ENCODE results near the gene ARL4D. TPM values are rescaled to one million over a fixed set of nuclear protein-coding genes. Genes with fewer than 3 reads are reported as not detected.
"Not testable (repeated sequence)": the region's sequence is repeated elsewhere in the genome, so short reads cannot be mapped to it uniquely, and the experiment has no call there.

ARL4D gene
- total RNA-seq, 2 donors from 2014 or later, result 1.5 to 7.3 TPM

DNA sequence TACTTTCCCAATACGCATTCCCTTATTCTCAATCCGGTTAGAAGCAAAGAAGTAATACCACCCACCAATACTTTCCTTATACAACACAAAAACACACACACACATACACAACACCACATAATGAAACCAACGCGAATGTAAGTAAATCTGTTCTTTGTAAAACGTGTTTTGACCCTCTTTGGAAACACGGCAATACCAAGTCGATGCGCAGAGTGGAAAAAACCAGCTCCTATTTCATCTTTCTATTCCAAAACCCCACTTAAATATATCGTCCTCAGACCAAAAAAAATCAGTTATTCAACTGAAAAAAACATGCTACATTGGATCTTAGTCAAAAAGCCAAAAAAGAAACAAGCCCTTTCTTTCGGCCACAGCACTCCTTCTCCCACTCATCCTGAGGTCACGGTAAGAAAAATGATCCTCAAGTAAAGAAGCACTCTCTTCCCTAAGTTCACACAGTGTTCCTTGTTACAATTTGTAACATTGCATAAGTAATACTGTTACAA is 31.0 kb upstream of the ARL4D start:
- intact Hi-C loops (cut with DNase I, micrococcal nuclease), result no loop called here
- peak; percentile 27 for ATAC-seq
- DNase-seq, result peak in 1 of 2 donors; percentile 16

DNA sequence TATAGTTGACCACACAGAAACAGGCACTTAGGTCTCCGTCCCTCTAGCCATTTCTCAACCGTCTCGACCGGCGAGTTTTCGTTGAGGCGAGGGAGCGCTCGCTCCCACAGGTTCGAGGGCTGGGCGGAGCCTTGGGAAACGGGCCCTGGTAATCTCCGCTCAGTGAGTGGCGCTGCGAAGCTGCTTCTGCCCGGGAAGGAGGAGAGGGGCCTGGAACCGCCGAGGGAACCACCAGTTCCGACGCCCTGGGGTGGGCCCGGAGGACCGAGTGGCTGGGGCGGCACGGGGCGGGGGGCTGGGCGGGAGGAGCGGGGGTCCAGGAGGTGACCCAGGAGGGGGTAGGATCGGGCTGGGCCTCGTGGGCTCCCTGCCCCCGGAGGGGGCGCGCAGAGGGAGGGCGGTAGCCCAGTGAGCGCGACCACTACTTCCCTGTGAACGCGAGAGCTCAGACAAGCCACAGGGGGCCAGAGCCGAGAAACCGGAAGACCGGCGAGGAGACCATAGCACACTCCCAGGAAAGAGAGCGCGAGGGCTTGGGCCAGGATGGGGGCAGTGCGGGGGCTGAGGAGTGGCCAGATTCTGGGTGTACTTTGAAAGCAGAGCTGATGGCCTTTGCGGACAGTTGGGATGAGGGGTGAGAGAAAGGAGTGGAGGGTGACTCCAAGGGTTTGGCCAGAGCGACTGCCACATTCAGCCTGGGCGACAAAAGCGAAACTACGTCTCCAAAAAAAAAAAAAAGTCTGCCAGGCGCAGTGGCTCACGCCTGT is 29.9 kb upstream of the ARL4D start:
- intact Hi-C loops (cut with DNase I, micrococcal nuclease), result no loop called here
- peak; percentile 81 for ATAC-seq
- peak; percentile 86 to 87 for DNase-seq

DNA sequence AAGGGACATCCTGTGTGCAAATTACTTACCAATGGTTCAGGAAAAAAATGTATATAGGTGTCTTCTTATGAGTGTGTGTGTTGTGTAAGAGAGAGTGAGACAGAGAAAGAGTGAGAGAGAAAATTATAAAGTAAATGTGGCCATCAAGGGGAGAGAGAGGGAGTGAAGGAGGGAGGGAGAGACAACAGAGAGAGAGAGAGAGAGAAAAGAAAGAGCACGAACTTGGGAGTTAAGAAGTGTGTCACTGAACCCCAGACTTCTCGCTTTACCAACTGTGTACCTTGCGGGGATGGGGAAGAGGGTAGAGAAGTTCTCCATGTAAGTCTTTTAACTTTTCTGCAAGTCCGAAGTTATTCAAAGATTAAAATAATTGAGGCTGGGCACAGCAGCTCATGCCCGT is 28.8 kb upstream of the ARL4D start:
- intact Hi-C loops (cut with DNase I, micrococcal nuclease), result no loop called here
- no peak for ATAC-seq
- DNase-seq, result no peak

DNA sequence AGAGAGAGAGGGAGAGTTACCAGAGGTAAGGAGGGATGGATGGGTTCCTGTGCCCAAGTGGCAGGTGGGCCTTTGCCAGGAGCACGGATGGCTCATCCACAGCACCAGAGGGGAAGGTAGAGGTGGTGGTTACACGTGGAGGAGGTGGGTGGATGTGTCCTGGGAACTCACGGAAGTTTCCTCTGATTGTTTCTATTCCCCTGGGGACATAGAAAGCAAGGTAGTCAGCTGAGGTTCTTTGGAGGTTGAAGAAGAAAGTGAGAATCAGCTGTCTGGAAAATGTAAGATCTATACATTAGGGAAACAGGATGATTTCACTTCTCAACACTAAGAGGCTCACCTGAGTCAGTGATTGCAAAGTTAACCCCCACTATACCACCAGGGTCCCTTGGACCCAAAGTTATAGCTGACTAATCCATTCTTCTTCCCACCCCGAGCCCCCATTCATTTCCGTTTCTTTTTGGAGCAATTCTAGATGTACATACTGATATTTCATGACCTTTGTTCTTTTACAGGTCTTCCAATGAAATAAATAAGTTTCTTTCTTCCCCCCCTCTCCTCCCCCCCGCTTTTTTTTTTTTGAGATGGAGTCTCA is 27.5 kb upstream of the ARL4D start:
- no peak for ATAC-seq
- DNase-seq, result no peak
- intact Hi-C loops (cut with DNase I, micrococcal nuclease), result no loop called here

DNA sequence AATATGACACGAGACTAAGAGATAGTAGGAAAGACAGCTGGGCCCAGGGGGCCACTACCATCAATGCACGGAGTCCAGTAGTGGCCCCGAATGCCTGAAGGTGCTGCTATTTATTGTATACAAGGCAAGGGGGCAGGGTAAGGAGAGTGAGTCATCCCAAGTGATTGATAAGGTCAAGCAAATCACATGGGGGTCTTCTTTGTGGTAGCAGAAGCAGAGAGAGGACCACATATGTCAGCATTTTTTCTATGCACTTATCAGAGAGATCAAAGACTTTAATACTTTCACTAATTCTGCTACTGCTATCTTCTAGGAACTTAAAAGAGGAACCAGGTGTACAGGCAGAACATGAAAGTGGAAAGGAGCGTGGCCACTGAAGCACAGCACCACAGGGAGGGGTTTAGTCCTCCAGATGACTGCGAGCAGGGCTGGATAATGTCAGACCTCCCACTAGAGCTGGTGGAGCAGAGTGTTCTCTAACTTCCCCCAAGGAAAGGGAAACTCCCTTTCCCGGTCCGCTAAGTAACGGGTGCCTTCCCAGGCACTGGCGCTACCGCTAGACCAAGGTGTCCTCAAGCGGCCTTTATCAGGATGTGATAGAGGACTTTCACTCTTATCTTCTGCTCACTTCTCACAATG is 26.4 kb upstream of the ARL4D start:
- peak in 1 of 2 donors; percentile 72 for DNase-seq
- no peak for ATAC-seq
- intact Hi-C loops (cut with DNase I, micrococcal nuclease), result no loop called here

DNA sequence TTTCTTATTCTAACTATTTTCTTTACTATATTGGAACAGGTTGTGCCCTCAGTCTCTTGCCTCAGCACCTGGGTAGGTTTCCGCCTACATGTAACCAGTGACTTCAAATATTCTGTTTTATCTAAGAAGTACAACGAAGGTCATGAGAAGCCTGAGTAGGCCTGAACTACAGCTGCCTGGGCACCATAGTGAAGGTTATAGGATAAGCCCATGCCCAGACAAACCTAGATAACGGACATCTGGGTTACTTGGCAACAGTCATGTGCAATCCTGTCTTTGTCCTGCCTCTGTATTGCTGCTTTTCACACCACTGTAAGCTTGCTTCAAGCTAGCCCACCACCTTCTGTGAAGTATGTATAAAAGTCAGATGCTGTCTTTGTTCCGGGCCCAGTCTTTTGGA is 25.4 kb upstream of the ARL4D start:
- no peak for ATAC-seq
- intact Hi-C loops (cut with DNase I, micrococcal nuclease), result no loop called here
- DNase-seq, result no peak

DNA sequence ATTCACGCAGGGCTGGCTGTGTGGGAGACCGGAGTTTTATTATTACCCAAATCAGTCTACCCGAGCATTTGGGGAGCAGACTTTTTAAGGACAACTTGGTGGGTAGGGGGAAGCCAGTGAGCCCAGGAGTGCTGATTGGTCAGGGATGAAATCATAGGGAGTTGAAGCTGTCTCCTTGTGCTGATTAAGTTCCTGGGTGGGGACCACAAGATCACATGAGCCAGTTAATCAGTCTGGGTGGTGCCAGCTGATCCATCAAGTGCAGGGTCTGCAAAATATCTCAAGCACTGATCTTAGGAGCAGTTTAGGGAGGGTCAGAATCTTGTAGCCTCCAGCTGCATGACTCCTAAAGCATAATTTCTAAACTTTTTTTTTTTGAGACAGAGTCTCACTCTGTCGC is 22.9 kb upstream of the ARL4D start:
- intact Hi-C loops (cut with DNase I, micrococcal nuclease); DNase-seq; ATAC-seq: not testable (repeated sequence)

DNA sequence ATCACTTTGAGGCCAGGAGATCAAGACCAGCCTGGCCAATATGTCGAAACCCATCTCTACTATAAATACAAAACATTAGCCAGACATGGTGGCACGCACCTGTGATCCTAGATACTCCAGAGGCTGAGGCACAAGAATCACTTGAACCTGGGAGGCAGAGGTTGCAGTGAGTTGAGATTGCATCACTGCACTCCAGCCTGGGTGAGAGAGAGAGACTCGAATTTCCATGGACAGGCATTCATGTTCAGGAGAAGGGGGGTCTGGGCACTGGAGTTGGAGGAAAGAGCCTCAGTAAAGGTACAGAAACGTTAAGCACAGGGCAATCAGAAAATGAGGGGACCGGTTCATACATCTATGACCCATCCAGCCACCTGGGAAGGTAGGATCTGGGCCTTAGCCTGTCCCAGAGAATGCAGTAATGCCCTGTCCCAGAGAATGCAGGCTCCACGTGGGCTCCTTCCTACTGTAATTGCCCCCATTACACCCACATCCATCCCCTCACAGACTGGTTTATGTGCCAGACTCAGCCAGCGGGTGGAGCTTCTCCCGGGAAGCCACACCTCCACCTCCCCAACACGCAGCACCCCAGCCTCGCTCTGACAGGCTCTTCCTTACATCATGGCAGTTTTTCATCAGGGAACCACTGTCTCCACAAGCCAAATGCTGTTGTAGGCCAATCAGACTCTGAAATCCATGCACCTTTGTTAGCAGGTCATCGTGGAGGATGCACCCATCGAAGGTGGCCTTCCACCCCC is 21.6 kb upstream of the ARL4D start:
- DNase-seq, result no peak
- ATAC-seq, result no peak
- intact Hi-C loops (cut with DNase I, micrococcal nuclease), result no loop called here

DNA sequence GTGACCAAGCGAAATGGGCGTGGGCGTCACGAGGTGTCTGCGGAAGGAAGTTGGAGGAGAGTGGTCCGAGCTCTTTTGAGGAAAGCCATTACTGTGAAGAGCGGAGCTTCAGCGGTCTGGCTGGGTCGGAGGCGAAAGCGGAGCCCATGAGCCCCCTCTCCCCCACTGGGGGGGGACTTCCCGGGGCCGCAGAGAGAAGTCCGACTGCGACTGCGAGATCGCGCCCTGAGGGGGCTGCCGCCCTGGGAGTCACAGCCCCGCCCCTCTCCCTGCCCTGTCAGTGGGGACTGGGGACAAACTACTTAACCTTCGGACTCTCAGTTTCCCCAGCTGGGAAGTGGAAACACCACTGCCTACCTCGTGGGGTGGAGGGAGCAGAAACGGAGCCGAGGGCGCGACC is 20.0 kb upstream of the ARL4D start:
- ATAC-seq (no peak), DNase-seq (no peak)
- intact Hi-C loops (cut with DNase I, micrococcal nuclease), result no loop called here

DNA sequence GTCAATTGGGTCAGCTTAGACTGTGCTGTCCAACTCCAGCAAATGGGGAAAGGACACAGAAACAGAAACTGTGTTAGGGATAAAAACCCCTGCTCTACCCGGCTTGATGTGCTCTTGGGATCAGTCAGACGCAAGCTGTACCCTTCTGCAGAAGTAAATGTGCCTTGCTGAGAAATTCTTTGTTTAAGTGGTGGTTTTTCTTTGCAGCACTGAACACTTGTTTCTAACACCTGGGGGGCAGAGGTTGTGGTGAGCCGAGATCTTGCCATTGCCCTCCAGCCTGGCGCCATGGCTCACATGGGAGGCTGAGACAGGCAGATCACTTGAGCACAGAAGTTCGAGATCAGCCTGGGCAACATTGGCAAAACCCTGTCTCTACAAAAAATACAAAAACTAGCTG is 18.5 kb upstream of the ARL4D start:
- intact Hi-C loops (cut with DNase I, micrococcal nuclease), result no loop called here
- ATAC-seq (no peak), DNase-seq (no peak)

DNA sequence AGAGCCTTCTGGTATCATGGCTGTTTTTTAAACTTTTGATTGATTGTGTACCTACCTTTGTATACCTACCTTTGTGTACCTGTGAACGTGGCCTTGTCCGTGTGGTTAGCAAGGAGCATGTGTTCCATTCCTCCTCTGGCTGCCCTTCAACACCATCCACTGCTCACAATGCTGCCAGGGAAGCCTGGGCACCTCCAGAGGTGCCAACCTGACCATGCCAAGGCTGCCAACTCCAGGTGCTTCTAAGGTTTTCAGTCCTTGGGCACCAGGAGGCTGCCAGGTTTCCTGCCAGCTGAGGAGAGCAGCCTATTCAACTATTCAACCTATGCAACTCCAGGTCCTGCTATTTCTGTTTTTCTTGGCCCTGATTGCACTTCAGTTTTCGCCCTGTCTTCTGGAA is 17.6 kb upstream of the ARL4D start:
- ATAC-seq (no peak), DNase-seq (no peak)
- intact Hi-C loops (cut with DNase I, micrococcal nuclease), result no loop called here

DNA sequence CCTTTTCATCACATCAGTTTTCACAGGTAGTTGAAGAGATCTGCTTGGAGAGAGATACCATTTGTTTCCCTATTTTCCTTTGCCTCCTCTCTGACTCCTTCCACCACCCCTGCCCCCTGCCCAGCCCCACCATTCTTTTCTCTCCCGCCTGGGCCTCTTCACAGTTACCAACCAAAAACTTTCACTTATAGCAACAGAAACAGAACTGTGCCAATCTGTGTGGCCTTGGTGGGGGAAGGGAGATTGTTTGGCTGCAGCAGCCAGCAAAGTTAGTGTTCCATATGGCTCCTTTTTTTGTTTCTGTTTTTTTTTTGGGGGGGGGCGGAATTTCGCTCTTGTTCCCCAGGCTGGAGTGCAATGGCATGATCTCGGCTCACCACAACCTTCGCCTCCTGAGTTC is 17.2 kb upstream of the ARL4D start:
- ATAC-seq (no peak), DNase-seq (no peak)
- intact Hi-C loops (cut with DNase I, micrococcal nuclease), result no loop called here

DNA sequence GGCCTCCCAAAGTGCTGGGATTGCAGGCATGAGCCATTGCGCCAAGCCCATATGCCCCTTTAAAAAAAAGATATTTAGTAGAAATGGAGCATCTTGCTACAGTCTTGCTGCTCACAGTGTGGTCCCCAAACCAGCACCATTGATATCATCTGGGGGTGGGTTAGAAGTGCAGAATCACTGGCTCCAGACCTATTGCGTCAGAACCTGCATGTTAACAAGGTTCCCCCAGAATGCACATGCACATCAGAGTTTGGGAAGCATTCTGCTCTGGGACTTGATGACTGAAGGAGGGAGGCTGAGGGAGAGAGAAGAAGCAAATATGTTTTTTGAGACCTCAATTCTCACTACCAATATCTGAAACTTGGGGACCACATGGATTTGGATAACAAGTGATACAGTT is 16.0 kb upstream of the ARL4D start:
- no peak for DNase-seq
- intact Hi-C loops (cut with DNase I, micrococcal nuclease), result no loop called here
- ATAC-seq, result no peak

DNA sequence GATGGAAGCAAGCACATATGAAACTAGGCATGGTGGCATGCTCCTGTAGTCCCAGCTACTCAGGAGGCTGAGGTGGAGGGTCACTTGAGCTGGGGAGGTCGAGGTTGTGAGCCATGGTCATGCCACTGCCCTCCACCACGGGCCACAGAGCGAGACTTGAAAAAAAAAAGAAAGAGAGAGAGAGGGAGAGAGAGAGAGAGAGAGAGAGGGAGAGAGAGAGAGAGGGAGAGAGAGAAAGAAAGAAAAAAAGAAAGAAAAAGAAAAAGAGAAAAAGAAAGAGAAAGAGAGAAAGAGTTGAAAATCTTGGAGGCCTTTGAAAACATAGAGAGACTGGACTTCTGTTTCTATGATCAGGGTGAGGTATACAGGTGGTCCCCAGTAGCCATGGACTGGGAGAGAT is 15.4 kb upstream of the ARL4D start:
- no peak for DNase-seq
- no peak for ATAC-seq
- intact Hi-C loops (cut with DNase I, micrococcal nuclease), result no loop called here

DNA sequence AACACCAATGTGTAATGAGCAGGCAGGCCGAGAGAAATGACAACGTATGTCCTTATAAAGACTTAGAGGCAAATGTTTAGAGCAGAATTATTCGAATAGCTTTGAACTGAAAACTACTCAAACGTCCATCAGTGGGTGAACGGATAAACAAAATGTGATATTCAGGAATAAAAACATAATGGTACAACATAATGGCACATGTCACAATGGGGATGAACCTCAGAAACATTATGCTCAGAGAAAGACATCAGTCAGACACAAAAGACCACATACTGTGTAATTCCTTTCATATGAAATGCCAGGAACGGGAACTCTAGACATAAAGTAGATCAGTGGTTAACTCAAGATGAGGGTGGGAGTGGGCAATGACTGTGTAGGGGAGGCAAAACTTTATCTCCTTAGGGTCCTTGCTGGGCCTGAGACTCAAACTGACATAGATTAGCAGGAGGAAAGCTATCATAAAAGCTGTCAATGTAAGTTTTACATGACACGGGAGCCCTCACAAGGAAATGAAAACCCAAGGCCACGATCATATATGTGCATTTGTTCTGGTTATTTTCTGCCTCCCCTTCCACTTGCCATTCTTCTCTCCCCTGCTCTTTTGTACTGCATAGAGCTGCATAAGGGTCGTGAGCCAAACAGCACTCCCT is 14.8 kb upstream of the ARL4D start:
- intact Hi-C loops (cut with DNase I, micrococcal nuclease), result no loop called here
- DNase-seq, result no peak
- no peak for ATAC-seq

DNA sequence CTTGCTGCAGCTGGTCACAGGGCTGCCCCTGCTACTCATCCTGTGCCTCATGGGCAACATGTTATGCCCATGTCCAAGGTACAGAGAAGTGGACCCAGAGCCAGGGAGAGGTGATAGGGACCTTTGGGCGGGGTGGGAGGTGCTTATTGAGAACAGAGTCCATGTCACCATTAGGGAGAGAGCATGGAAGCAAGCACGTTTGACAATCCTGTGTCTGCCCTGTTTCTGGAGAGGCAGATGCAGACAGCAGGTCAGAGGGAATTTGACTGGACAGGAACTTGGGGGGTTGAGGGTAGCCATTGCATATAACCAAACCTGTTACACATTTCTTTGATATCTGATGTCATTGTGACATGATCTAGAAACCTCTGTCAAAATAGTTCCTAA is 14.3 kb upstream of the ARL4D start:
- intact Hi-C loops (cut with DNase I, micrococcal nuclease), result no loop called here
- DNase-seq (peak in 1 of 2 donors; percentile 56), ATAC-seq (peak; percentile 48)

DNA sequence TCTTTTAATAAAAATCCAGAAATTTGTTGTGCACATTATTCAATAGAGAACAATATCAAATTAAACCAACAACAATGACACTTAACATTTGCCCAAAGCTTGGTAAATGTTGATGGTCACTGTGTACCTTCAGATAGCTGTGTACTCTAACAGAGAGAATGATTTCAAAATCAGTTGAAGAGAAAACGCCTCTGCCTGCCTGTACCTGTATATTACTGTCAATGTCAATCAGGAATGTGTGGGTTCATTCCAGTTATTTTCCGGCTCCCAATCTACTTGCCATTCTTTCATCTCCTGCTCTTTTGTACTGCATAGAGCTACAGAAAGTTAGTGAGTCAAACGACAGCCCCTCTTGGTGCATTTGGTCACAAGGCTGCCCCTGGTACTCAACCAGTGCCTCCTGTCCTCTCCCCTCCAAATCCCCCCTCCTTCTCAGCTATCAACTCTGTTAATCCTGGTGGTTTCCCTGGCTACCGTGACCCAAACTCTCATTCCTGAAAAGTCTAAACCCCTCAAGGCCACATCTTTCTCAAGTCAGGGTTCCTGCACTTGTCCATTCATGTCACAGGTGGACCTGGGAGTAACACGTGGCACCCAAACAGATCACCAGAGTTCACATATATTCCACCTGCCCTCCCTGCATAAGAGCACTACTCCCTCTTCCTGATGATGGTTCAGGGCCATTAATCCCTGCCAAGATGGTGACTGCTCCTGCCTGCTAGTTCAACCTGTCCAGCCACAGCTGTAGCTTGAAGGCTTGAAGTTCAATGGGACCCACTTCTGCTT is 13.6 kb upstream of the ARL4D start:
- intact Hi-C loops (cut with DNase I, micrococcal nuclease), result no loop called here
- ATAC-seq (no peak), DNase-seq (no peak)

DNA sequence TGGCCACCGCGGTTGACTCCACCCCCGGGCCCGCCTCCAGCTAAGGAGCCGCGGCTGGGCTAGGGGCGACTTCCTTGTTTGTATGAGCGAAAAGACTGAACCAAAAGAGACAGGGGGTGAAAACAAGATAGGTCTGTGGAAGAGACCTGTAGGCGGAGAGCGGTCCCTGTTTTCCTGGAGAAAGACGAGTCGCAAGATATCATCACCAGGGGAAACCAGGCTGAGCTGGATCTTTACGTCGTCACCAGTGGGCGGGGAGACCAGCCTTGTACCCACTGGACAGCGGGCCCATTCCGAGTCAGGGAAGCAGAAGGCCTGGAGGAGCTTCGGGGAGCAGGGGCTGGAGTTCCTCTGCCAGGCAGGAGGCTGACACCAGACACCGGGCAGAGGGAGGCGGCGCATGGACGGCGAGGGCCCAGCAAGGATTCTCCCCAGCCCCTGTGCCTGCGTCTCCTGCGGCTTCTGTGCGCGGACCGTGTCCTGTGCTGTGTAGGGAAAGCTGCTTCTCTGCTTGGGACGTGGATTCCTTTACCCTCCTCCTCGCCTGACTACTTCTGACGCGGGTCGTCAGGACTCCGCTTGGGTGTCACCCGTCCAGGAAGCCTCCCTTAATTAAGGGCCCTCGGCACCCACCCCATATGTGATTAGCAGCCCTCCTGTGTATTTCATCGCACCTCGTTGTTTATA is 10.3 kb upstream of the ARL4D start:
- intact Hi-C loops (cut with DNase I, micrococcal nuclease), result no loop called here
- ATAC-seq, result peak; percentile 80

More for the DNA sequence above, 10.3 kb upstream of the ARL4D start:
- peak; percentile 93 to 94 for DNase-seq

All from left colon (tissue), 2 donors.